K562 (cell line): Measurements from ENCODE around the gene GPR148.

Source experiments
- EGR1 ChIP-seq: fragments of 450-650 bp; conservative IDR thresholded peaks from 2 replicates; pipeline ENCODE4 v1.6.1; 2017; ENCODE audit warnings: mild to moderate bottlenecking
- EZH2 ChIP-seq: IDR thresholded peaks from 2 replicates; pipeline ENCODE4 v1.6.1; 2012; ENCODE audit warnings: low read depth, mild to moderate bottlenecking, inconsistent platforms, low read length, borderline replicate concordance
- FIP1L1 ChIP-seq: fragments of 200-400 bp; formaldehyde crosslinking; IDR thresholded peaks from 2 replicates; pipeline ENCODE4 v1.6.1; 2018; ENCODE audit warnings: mild to moderate bottlenecking, low read depth, low read length; ENCODE audit not compliant: poor library complexity, severe bottlenecking
- JUND ChIP-seq, 2 experiments: IDR thresholded peaks; 2 replicates in 1 of 2; 3 replicates in 1 of 2; pipeline ENCODE4 v1.6.1; 2011; ENCODE audit warnings: borderline replicate concordance in 2 of 2, low read depth in 2 of 2, low read length in 2 of 2, improper control_type of control experiment in 1 of 2, missing biosample characterization in 1 of 2, missing genetic modification characterization in 1 of 2, missing genetic modification reagents in 1 of 2
- KDM2B ChIP-seq: fragments of 250-450 bp; sonication (Bioruptor Pico); IDR thresholded peaks from 2 replicates; pipeline ENCODE4 v1.8.0; 2021; ENCODE audit warnings: mild to moderate bottlenecking, moderate library complexity
- NFYB ChIP-seq: IDR thresholded peaks from 2 replicates; pipeline ENCODE4 v1.6.1; 2011; ENCODE audit warnings: mild to moderate bottlenecking, moderate library complexity; ENCODE audit not compliant: insufficient read length; ENCODE audit errors: extremely low read depth
- POLR2A ChIP-seq: fragments of 450-650 bp; conservative IDR thresholded peaks from 2 replicates; pipeline ENCODE4 v1.6.1; 2016

GRCh38 chr2:130720528-130720927, 8.3 kb upstream of the GPR148 start:
- TF ChIP-seq KDM2B (no peak), JUND (IDR thresholded peaks at IDR 0.05; ENCODE audit: borderline replicate concordance, low read depth, low read length) (no peak), JUND (tag; IDR thresholded peaks at IDR 0.05; ENCODE audit: borderline replicate concordance, low read depth, low read length) (no peak), EZH2 (no peak), FIP1L1 (no peak), NFYB (no peak), POLR2A (no peak), EGR1 (no peak)
